GM18870 (cell line): Measurements from ENCODE around the gene CLIC2.

ENCODE experiments used
- ATAC-seq: cut with Tn5 transposase; IDR thresholded peaks from one replicate; pipeline ENCODE4 v1.9.1; 2021; ENCODE audit warnings: moderate library complexity; ENCODE audit not compliant: unreplicated experiment

CLIC2 gene

DNA sequence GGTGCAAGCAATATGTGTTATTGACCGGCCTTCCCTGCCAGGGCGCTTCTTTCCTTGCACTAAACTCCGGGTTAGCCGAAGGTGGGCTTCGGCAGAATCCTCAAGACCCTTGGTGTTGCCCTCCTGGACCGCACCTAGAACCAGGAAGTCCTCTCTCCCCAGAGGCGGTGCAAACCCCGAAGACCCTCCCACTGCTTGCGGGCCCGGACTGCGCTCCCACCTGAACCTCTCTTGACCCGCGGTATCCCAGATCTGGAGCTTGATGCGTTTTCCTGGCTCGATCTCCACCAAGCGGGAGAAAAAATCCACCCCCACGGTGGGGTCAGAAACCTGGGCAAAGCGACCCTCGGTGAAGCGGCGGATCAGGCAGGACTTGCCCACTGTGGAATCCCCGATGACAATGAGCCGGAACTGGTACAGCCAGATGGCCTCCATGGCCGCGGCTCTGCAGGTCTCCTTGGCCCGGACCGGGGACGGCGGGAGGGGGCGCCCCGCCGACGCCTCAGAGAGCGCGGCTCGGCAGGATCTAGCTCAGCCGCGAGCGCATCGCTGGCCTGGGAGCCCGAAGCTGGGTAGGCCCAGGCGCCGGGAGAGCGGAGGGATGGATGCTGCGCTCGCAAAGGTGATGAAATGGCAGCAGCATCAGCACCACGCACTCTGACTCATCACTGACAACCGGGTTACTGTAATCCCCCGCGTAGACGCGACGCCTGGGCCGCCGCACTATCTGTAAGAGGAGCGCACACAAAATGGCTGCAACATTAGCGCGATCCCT, 70.4 kb downstream of the CLIC2 start, which contains the start of gene RAB39B:
TSS of gene RAB39B (minus strand) at position 638 of the 775 bp plus-strand sequence. CDS start at position 435, 203 bp downstream.
- peak; percentile 76 for ATAC-seq

DNA sequence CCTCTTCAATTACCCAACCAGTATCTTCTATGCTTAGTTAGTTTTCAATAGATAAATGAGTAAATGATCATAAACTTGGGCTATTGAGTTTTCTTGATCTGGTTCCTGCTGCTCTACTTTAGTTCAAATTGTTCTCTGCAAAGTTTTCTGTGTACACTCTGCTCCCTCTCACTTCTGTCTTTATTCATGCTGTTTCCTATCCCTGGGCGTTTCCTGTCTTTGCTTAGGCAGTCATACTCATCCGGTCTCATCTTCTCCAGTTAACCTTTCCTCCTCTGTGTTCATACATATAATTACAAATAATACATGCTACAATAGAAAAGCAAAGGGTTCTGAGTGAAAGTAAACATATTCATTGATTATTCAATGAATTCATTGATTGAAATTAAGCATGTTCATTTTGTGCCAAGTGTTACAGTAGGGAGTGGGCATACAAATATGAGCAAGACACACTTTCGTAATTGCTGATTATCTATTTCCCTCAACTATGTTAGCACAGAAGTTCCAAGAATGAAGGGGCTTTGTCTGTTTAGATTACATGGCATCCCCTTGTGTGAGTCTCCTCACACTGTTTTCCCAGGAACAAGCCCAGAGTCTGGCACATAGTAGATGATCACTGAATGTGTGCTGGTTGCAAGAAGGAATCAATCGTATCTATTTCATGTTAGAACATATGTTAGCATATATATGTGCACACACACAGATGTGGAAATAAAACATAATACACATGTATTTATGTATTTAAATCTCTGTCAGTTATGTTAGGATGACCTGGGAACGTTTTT, 71.3 kb downstream of the CLIC2 start:
- no peak for ATAC-seq

DNA sequence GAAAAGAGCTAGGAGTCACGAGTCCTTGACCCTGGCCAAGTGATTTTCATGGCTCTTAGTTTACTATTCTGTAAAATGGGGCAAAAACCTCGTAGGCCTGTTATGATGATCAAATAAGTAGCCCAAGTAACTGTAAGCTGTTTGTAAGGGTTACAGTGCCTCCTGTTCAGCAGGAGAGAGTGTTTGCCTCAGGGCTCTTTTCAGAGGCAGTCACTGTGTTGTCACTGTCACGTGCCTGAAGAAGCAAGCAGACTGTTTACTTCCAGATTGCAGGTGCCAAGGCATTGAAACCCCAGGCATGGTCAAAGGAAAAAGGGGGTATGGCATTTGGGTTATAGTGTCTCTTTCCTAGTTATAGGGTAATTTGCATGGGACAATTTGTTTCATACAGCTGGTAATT, 74.7 kb downstream of the CLIC2 start:
- ATAC-seq, result no peak

DNA sequence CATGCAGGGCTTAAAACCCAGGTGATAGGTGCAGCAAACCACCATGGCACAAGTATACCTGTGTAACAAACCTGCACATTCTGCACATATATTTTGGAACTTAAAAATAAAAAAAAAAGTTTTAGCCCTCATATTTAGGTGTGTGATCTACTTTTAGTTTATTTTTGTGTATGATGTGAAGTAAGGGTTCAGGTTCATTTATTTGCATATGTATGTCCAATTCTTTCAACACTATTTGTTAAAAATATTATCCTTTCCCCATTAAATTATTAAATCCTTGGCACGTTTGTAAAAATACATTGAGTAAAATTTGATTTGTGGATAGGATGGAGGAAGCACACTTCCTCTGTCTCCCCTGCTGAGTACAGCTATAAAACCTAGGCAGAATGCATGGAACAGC, 83.0 kb downstream of the CLIC2 start:
- no peak for ATAC-seq

DNA sequence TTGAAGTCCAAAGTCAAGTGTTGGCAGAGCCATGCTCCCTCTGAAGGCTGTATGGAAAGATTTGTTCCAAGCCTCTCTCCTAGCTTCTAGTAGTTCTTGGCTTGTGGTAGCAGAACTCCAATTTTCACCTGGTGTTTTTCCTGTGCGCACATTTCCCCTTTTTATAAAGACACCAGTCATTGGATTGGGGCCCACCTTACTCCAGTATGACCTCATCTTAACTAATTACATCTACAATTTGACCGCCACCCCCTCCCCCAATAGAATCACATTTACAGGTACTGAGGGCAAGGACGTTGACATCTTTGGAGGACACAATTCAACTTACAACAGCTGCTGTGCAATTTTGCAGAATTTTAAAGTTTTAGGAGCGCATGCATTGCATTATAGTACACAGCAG, 86.9 kb downstream of the CLIC2 start:
- no peak for ATAC-seq

DNA sequence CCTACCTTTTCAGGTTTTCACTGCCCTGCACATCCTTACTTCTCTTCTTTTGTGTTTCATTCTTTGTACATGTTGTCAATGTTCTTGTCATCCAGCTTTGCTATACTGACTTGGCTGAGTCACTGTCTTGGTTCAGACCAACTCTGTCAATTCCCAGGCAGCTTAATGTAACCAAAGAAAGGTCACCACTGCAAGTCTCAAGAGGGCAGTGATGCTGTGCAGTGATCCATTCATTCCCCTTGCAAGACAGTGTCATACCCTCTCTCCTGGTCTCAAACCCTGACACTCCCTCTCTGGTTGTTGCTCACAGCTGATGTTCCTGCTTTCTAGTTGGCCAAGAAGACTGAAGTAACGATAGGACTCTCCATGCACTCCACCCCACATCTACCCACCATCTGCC, 87.7 kb downstream of the CLIC2 start:
- no peak for ATAC-seq

DNA sequence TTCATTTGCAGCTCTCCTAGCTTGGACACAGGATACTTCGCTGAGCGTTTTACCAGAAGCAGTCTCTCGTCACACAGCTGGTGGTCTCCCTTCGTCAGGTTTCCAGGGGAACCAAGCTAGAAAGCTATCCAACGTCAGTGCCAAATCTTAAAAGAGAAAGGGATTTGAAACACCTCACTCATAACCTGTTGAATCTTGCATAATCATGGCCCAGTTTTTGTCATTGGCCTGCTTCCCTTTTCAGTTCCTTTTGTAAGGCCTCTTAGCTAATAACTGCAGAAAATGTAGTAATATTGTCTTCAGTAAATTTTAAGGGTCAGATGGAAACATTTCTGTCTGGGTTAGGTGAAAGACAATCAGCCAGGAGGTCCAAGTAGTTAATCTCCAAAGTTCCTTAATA, 92.1 kb downstream of the CLIC2 start:
- no peak for ATAC-seq

DNA sequence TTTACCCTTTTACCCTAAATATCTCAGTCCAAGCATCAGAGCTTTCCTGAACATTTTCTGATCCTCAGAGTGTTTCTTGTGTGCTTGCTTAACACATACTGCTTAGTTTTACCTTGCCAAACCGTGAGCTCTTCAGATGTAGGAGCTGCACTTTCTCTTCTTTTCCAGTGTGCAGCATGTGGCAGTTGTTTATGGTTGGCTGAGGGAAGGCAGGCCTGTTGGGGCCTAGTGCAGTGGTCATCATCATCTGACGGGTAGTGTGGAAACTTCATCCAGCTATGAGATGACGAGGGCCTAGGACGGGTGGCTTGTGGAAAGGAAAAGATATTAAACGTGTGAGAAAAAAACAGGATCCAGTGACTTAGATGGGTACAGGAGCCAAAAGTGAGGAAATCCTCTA, 96.7 kb downstream of the CLIC2 start:
- no peak for ATAC-seq

DNA sequence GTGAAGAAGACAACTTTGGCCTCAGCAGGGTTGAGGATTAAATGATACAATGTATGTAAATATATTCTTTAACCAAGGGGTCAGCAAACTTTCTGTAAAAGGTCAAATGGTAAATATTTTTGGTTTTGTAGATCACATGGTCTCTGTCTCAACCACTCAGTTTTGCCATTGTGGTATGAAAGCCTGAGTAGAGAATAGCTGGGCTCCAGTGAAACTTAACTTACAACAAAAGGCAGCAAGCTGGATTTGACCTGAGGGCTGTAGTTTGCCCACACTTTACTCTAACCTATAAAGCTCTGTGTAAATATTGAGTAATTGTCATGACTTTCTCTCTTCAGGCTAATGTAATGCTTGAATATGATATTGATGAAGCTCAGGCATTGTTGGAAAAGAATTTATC, 98.5 kb downstream of the CLIC2 start:
- no peak for ATAC-seq

DNA sequence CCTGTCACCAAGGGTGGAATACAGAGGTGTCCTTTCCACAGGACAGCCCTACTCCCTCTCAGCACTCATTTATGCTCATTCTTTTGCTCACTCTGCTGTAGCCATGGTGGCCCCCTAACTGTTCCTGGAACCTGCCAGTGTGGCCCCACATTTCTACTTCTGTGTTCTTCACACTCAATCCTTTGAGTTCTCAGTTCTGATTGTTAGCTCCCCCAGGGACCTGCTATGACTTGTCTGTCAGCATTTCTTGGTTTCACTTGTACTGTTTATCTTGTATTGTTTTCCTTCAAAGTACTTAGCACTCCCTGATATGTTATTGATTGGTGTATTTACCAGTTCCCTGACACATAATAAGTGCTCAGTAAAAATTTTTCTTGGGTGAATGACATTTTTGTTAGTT, 103.3 kb downstream of the CLIC2 start:
- peak; percentile 91 for ATAC-seq
